ENCODE results near the gene FN1.

FN1 gene

DNA sequence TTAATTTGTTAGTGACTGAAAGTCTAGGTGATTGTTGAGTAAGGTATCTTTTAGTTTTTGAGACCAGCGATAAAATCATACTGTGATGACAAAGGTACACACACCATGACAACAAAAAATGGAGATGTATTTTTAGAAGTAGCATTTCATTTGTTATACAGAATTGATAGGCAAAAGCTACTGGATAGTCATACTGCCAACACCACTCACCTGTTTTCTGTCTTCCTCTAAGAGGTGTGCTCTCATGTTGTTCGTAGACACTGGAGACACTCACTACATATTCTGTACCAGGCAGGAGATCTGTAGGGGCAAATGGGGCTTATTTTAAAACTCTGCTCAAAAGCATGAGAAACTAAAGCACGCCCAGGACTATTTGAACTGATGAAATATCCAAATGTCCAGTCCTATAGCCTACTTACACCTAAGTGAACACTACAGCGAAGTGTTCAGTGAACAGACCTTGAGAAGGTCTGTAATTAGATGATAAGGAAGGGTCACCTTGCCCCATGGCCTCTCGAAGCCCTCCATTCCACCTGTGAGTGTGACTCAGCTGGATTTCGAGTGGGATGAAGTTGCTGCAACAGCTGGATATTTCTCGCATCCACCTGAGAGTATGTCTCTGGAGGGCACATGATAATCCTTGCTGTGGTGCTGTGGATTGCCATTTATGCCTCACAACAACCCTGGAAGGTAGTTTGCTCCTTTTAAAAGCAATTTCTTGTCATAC is 47.7 kb downstream of the FN1 start:
- no peaks in the 10 kb centered on the region for H3K9me3 ChIP-seq (ENCODE audit: control insufficient read depth in 2 of 2, low read length in 2 of 2)
- no peak overlapping the region for H3K27ac ChIP-seq (ENCODE audit: low read depth in 2 of 2, low read length in 2 of 2)
- no peaks in the 10 kb centered on the region for H3K27me3 ChIP-seq (ENCODE audit: control insufficient read depth in 2 of 2, insufficient read depth in 2 of 2, low read length in 2 of 2)
- H3K9ac ChIP-seq (ENCODE audit: low read depth in 1 of 2, low read length in 2 of 2): no peak overlapping the region
- H3K36me3 ChIP-seq (ENCODE audit: control insufficient read depth in 2 of 2, insufficient read depth in 2 of 2, low read length in 2 of 2): no peaks in the 10 kb centered on the region
- no peak overlapping the region for H3K4me3 ChIP-seq (ENCODE audit: low read length in 2 of 2)
- H3K4me1 ChIP-seq (ENCODE audit: control insufficient read depth in 2 of 2, insufficient read depth in 2 of 2, low read length in 2 of 2): no peaks in the 10 kb centered on the region

DNA sequence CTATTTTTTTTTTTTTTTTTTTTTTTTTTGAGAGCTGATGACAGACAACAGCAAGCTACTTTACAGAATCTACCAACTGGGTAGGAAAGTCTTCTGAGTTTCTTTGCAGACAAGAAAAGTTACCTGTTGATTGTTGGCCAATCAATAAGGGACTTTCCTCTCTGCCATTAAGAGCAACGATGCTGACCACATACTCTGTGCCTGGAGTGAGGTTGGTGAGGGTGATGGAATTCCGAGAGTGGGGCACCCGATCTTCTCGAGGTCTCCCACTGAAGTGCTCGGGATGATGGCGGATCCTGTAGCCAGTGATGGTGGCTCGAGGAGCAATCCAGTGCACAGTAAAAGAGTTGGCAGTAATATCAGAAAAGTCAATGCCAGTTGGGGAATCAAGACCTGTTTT is 49.3 kb downstream of the FN1 start:
- Histone ChIP-seq H3K9ac (ENCODE audit: low read depth in 1 of 2, low read length in 2 of 2) (no peak overlapping the region), H3K36me3 (ENCODE audit: control insufficient read depth in 2 of 2, insufficient read depth in 2 of 2, low read length in 2 of 2) (peaks cover 0 to 4% of the 10 kb centered on the region in 2 donors), H3K27me3 (ENCODE audit: control insufficient read depth in 2 of 2, insufficient read depth in 2 of 2, low read length in 2 of 2) (no peaks in the 10 kb centered on the region), H3K9me3 (ENCODE audit: control insufficient read depth in 2 of 2, low read length in 2 of 2) (no peaks in the 10 kb centered on the region), H3K27ac (ENCODE audit: low read depth in 2 of 2, low read length in 2 of 2) (no peak overlapping the region), H3K4me3 (ENCODE audit: low read length in 2 of 2) (no peak overlapping the region), H3K4me1 (ENCODE audit: control insufficient read depth in 2 of 2, insufficient read depth in 2 of 2, low read length in 2 of 2) (no peaks in the 10 kb centered on the region)

DNA sequence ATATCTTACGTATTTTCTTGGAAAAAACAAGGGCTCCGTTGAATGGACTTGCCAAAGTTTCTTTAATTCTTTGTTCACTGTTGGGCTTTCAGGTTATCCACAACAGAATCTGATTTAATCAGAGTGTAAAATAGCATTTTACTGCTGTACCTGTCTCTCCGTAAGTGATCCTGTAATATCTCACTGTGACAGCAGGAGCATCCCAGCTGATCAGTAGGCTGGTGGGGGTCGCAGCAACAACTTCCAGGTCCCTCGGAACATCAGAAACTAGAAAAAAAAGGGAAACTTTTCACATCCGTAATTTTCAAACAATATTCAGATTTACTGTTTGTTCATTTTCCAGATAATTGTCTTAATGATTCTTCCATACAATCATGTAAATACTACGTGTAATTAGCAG is 51.2 kb downstream of the FN1 start:
- Histone ChIP-seq H3K27me3 (ENCODE audit: control insufficient read depth in 2 of 2, insufficient read depth in 2 of 2, low read length in 2 of 2) (no peaks in the 10 kb centered on the region), H3K4me1 (ENCODE audit: control insufficient read depth in 2 of 2, insufficient read depth in 2 of 2, low read length in 2 of 2) (no peaks in the 10 kb centered on the region), H3K4me3 (ENCODE audit: low read length in 2 of 2) (no peak overlapping the region), H3K9me3 (ENCODE audit: control insufficient read depth in 2 of 2, low read length in 2 of 2) (no peaks in the 10 kb centered on the region), H3K27ac (ENCODE audit: low read depth in 2 of 2, low read length in 2 of 2) (no peak overlapping the region), H3K9ac (ENCODE audit: low read depth in 1 of 2, low read length in 2 of 2) (no peak overlapping the region), H3K36me3 (ENCODE audit: control insufficient read depth in 2 of 2, insufficient read depth in 2 of 2, low read length in 2 of 2) (peaks cover 0 to 4% of the 10 kb centered on the region in 2 donors)

- Histone ChIP-seq H3K27ac (ENCODE audit: low read depth in 2 of 2, low read length in 2 of 2) (no peak overlapping the region), H3K9ac (ENCODE audit: low read depth in 1 of 2, low read length in 2 of 2) (no peak overlapping the region), H3K4me3 (ENCODE audit: low read length in 2 of 2) (no peak overlapping the region), H3K9me3 (ENCODE audit: control insufficient read depth in 2 of 2, low read length in 2 of 2) (no peaks in the 10 kb centered on the region), H3K27me3 (ENCODE audit: control insufficient read depth in 2 of 2, insufficient read depth in 2 of 2, low read length in 2 of 2) (no peaks in the 10 kb centered on the region), H3K4me1 (ENCODE audit: control insufficient read depth in 2 of 2, insufficient read depth in 2 of 2, low read length in 2 of 2) (no peaks in the 10 kb centered on the region), H3K36me3 (ENCODE audit: control insufficient read depth in 2 of 2, insufficient read depth in 2 of 2, low read length in 2 of 2) (peaks cover 0 to 6% of the 10 kb centered on the region in 2 donors)
Measured at GRCh38 chr2:215383652-215384279, 52.1 kb downstream of the FN1 start.

DNA sequence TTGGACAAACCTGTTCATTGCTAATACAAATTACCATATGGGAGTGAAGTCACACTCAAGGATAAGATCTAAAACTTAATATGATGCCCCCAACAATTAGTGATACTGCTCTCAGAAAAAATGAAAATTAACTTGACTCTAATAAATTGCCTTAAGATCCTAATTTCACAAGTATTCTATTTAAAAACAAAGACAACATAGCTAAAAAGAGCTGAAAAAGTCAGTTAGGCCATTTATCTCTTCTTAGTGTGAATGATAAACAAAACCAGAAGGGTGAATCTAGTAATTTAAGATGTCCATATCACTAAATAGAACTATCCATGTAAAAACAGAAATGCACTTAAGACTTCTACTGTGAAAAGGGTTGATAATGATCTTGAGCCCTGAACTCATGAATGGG is 53.4 kb downstream of the FN1 start:
- H3K4me3 ChIP-seq (ENCODE audit: low read length in 2 of 2): no peak overlapping the region
- peaks cover 0 to 6% of the 10 kb centered on the region in 2 donors for H3K36me3 ChIP-seq (ENCODE audit: control insufficient read depth in 2 of 2, insufficient read depth in 2 of 2, low read length in 2 of 2)
- no peaks in the 10 kb centered on the region for H3K27me3 ChIP-seq (ENCODE audit: control insufficient read depth in 2 of 2, insufficient read depth in 2 of 2, low read length in 2 of 2)
- H3K9me3 ChIP-seq (ENCODE audit: control insufficient read depth in 2 of 2, low read length in 2 of 2): no peaks in the 10 kb centered on the region
- H3K9ac ChIP-seq (ENCODE audit: low read depth in 1 of 2, low read length in 2 of 2): no peak overlapping the region
- no peak overlapping the region for H3K27ac ChIP-seq (ENCODE audit: low read depth in 2 of 2, low read length in 2 of 2)
- H3K4me1 ChIP-seq (ENCODE audit: control insufficient read depth in 2 of 2, insufficient read depth in 2 of 2, low read length in 2 of 2): no peaks in the 10 kb centered on the region

DNA sequence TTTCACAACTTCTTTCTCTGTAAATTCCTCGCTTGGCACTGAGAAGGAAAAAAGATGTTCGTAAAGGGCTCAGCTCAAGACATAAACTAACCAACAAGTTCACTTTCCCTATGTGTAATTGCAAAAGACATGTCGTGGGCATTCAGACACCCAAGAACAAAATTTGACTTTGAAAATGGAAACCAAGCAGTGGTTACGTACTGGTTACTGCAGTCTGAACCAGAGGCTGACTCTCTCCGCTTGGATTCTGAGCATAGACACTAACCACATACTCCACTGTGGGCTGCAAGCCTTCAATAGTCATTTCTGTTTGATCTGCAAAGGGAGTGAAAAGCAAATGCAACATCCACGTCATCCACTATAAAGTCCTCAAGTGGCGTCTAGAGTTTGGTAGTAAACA is 53.9 kb downstream of the FN1 start:
- peaks cover 0 to 6% of the 10 kb centered on the region in 2 donors for H3K36me3 ChIP-seq (ENCODE audit: control insufficient read depth in 2 of 2, insufficient read depth in 2 of 2, low read length in 2 of 2)
- H3K4me3 ChIP-seq (ENCODE audit: low read length in 2 of 2): no peak overlapping the region
- H3K9ac ChIP-seq (ENCODE audit: low read depth in 1 of 2, low read length in 2 of 2): no peak overlapping the region
- no peaks in the 10 kb centered on the region for H3K27me3 ChIP-seq (ENCODE audit: control insufficient read depth in 2 of 2, insufficient read depth in 2 of 2, low read length in 2 of 2)
- no peaks in the 10 kb centered on the region for H3K4me1 ChIP-seq (ENCODE audit: control insufficient read depth in 2 of 2, insufficient read depth in 2 of 2, low read length in 2 of 2)
- H3K27ac ChIP-seq (ENCODE audit: low read depth in 2 of 2, low read length in 2 of 2): no peak overlapping the region
- no peaks in the 10 kb centered on the region for H3K9me3 ChIP-seq (ENCODE audit: control insufficient read depth in 2 of 2, low read length in 2 of 2)

GRCh38 chr2:215380699-215381098 is 55.2 kb downstream of the FN1 start:
- peaks cover 0 to 6% of the 10 kb centered on the region in 2 donors for H3K36me3 ChIP-seq (ENCODE audit: control insufficient read depth in 2 of 2, insufficient read depth in 2 of 2, low read length in 2 of 2)
- H3K27me3 ChIP-seq (ENCODE audit: control insufficient read depth in 2 of 2, insufficient read depth in 2 of 2, low read length in 2 of 2): no peaks in the 10 kb centered on the region
- H3K4me1 ChIP-seq (ENCODE audit: control insufficient read depth in 2 of 2, insufficient read depth in 2 of 2, low read length in 2 of 2): no peaks in the 10 kb centered on the region
- H3K9ac ChIP-seq (ENCODE audit: low read depth in 1 of 2, low read length in 2 of 2): no peak overlapping the region
- no peak overlapping the region for H3K27ac ChIP-seq (ENCODE audit: low read depth in 2 of 2, low read length in 2 of 2)
- H3K9me3 ChIP-seq (ENCODE audit: control insufficient read depth in 2 of 2, low read length in 2 of 2): no peaks in the 10 kb centered on the region
- no peak overlapping the region for H3K4me3 ChIP-seq (ENCODE audit: low read length in 2 of 2)

- Histone ChIP-seq H3K9ac (ENCODE audit: low read depth in 1 of 2, low read length in 2 of 2) (no peak overlapping the region), H3K27me3 (ENCODE audit: control insufficient read depth in 2 of 2, insufficient read depth in 2 of 2, low read length in 2 of 2) (no peaks in the 10 kb centered on the region), H3K9me3 (ENCODE audit: control insufficient read depth in 2 of 2, low read length in 2 of 2) (no peaks in the 10 kb centered on the region), H3K4me1 (ENCODE audit: control insufficient read depth in 2 of 2, insufficient read depth in 2 of 2, low read length in 2 of 2) (no peaks in the 10 kb centered on the region), H3K27ac (ENCODE audit: low read depth in 2 of 2, low read length in 2 of 2) (no peak overlapping the region), H3K36me3 (ENCODE audit: control insufficient read depth in 2 of 2, insufficient read depth in 2 of 2, low read length in 2 of 2) (peaks cover 3 to 9% of the 10 kb centered on the region in 2 donors), H3K4me3 (ENCODE audit: low read length in 2 of 2) (no peak overlapping the region)
Measured at GRCh38 chr2:215379948-215380347, 55.9 kb downstream of the FN1 start.

GRCh38 chr2:215379039-215379438 is 56.8 kb downstream of the FN1 start:
- Histone ChIP-seq H3K9ac (ENCODE audit: low read depth in 1 of 2, low read length in 2 of 2) (no peak overlapping the region), H3K27me3 (ENCODE audit: control insufficient read depth in 2 of 2, insufficient read depth in 2 of 2, low read length in 2 of 2) (no peaks in the 10 kb centered on the region), H3K4me1 (ENCODE audit: control insufficient read depth in 2 of 2, insufficient read depth in 2 of 2, low read length in 2 of 2) (no peaks in the 10 kb centered on the region), H3K9me3 (ENCODE audit: control insufficient read depth in 2 of 2, low read length in 2 of 2) (no peaks in the 10 kb centered on the region), H3K36me3 (ENCODE audit: control insufficient read depth in 2 of 2, insufficient read depth in 2 of 2, low read length in 2 of 2) (peaks cover 9 to 14% of the 10 kb centered on the region in 2 donors), H3K27ac (ENCODE audit: low read depth in 2 of 2, low read length in 2 of 2) (no peak overlapping the region), H3K4me3 (ENCODE audit: low read length in 2 of 2) (no peak overlapping the region)

GRCh38 chr2:215378045-215378444 is 57.8 kb downstream of the FN1 start:
- H3K4me1 ChIP-seq (ENCODE audit: control insufficient read depth in 2 of 2, insufficient read depth in 2 of 2, low read length in 2 of 2): no peaks in the 10 kb centered on the region
- peaks cover 10 to 14% of the 10 kb centered on the region in 2 donors for H3K36me3 ChIP-seq (ENCODE audit: control insufficient read depth in 2 of 2, insufficient read depth in 2 of 2, low read length in 2 of 2)
- H3K27ac ChIP-seq (ENCODE audit: low read depth in 2 of 2, low read length in 2 of 2): no peak overlapping the region
- no peaks in the 10 kb centered on the region for H3K9me3 ChIP-seq (ENCODE audit: control insufficient read depth in 2 of 2, low read length in 2 of 2)
- H3K27me3 ChIP-seq (ENCODE audit: control insufficient read depth in 2 of 2, insufficient read depth in 2 of 2, low read length in 2 of 2): no peaks in the 10 kb centered on the region
- H3K9ac ChIP-seq (ENCODE audit: low read depth in 1 of 2, low read length in 2 of 2): no peak overlapping the region
- no peak overlapping the region for H3K4me3 ChIP-seq (ENCODE audit: low read length in 2 of 2)
